Mesenchymal stem cell (in vitro differentiated cells and primary cell): ENCODE results near the gene RYR2.
"Not testable (repeated sequence)": the region's sequence is repeated elsewhere in the genome, so short reads cannot be mapped to it uniquely, and the experiment has no call there.

Source experiments
- DNase-seq: peaks from one replicate; pipeline ENCODE4 v3.0.0-alpha.2; 2013
- H2AFZ ChIP-seq: one replicate; pipeline ENCODE4 v1.6.1; 2013; ENCODE audit warnings: low read depth, mild to moderate bottlenecking, control low read depth, inconsistent platforms, low read length, moderate library complexity
- H2AK5ac ChIP-seq: 2 replicates; pipeline ENCODE4 v1.6.1; 2013; ENCODE audit warnings: low read length, moderate library complexity, mild to moderate bottlenecking, inconsistent platforms; ENCODE audit not compliant: severe bottlenecking
- H2BK120ac ChIP-seq: one replicate; pipeline ENCODE4 v1.6.1; 2013; ENCODE audit warnings: low read depth, mild to moderate bottlenecking, inconsistent platforms, low read length, moderate library complexity
- H2BK12ac ChIP-seq, 2 experiments: one replicate each; pipeline ENCODE4 v1.6.1; 2013; ENCODE audit warnings: inconsistent platforms in 2 of 2, low read length in 2 of 2, mild to moderate bottlenecking in 2 of 2, moderate library complexity in 2 of 2, control low read depth in 1 of 2
- H2BK15ac ChIP-seq: one replicate; pipeline ENCODE4 v1.6.1; 2013; ENCODE audit warnings: mild to moderate bottlenecking, low read depth, inconsistent platforms; ENCODE audit not compliant: poor library complexity, severe bottlenecking
- H2BK5ac ChIP-seq: 2 replicates; pipeline ENCODE4 v1.6.1; 2013; ENCODE audit warnings: low read depth, mild to moderate bottlenecking, low read length, control low read depth, inconsistent platforms; ENCODE audit not compliant: poor library complexity, severe bottlenecking
- H3K14ac ChIP-seq, 2 experiments: one replicate each; pipeline ENCODE4 v1.6.1; 2013; ENCODE audit warnings: inconsistent platforms in 2 of 2, low read length in 2 of 2, control low read depth in 1 of 2, mild to moderate bottlenecking in 1 of 2, moderate library complexity in 1 of 2
- H3K18ac ChIP-seq, 2 experiments: one replicate each; pipeline ENCODE4 v1.6.1; 2013; ENCODE audit warnings: inconsistent platforms in 2 of 2, low read length in 2 of 2, control low read depth in 1 of 2, low read depth in 1 of 2, mild to moderate bottlenecking in 1 of 2
- H3K23ac ChIP-seq, 2 experiments: one replicate each; pipeline ENCODE4 v1.6.1; 2013; ENCODE audit warnings: inconsistent platforms in 2 of 2, low read length in 2 of 2, mild to moderate bottlenecking in 2 of 2, moderate library complexity in 2 of 2, control low read depth in 1 of 2
- H3K27ac ChIP-seq: 2 replicates; pipeline ENCODE4 v1.5.1; 2013; ENCODE audit warnings: mild to moderate bottlenecking, moderate library complexity, low read length, control low read depth, inconsistent platforms; ENCODE audit not compliant: poor library complexity, severe bottlenecking
- H3K27me3 ChIP-seq, 2 experiments: 2 replicates each; pipeline versions ENCODE4 v1.6.1 to v1.7.0; 2013; ENCODE audit warnings: low read length in 2 of 2, mild to moderate bottlenecking in 2 of 2, moderate library complexity in 2 of 2, control low read depth in 1 of 2, inconsistent platforms in 1 of 2; ENCODE audit not compliant: control insufficient read depth in 1 of 2, insufficient read depth in 1 of 2
- H3K36me3 ChIP-seq, 2 experiments: 2 replicates each; pipeline versions ENCODE4 v1.6.1 to v1.7.0; 2013; ENCODE audit warnings: low read length in 2 of 2, control low read depth in 1 of 2, inconsistent platforms in 1 of 2, low read depth in 1 of 2, mild to moderate bottlenecking in 1 of 2; ENCODE audit not compliant: insufficient read depth in 2 of 2, control insufficient read depth in 1 of 2
- H3K4ac ChIP-seq, 2 experiments: one replicate each; pipeline ENCODE4 v1.6.1; 2013; ENCODE audit warnings: inconsistent platforms in 2 of 2, low read length in 2 of 2, mild to moderate bottlenecking in 2 of 2, moderate library complexity in 2 of 2, control low read depth in 1 of 2, low read depth in 1 of 2
- H3K4me1 ChIP-seq: 2 replicates; pipeline ENCODE4 v1.6.1; 2013; ENCODE audit warnings: low read depth, low read length, control low read depth; ENCODE audit not compliant: control insufficient read depth, insufficient read depth
- H3K4me2 ChIP-seq: 2 replicates; pipeline ENCODE4 v1.6.1; 2013; ENCODE audit warnings: low read length, mild to moderate bottlenecking, inconsistent platforms; ENCODE audit not compliant: poor library complexity, severe bottlenecking
- H3K4me3 ChIP-seq, 2 experiments: 2 replicates each; pipeline versions ENCODE4 v1.5.1 to v1.7.0; 2013; ENCODE audit warnings: low read length in 2 of 2, mild to moderate bottlenecking in 2 of 2, control low read depth in 1 of 2, low read depth in 1 of 2; ENCODE audit not compliant: insufficient read depth in 1 of 2
- H3K79me1 ChIP-seq: replicated peaks from 2 replicates; pipeline ENCODE4 v1.6.1; 2013; ENCODE audit warnings: mild to moderate bottlenecking, control low read depth, low read length, inconsistent platforms; ENCODE audit not compliant: poor library complexity, severe bottlenecking
- H3K9ac ChIP-seq: 2 replicates; pipeline ENCODE4 v1.7.0; 2013; ENCODE audit warnings: mild to moderate bottlenecking, low read length, moderate library complexity
- H3K9me3 ChIP-seq: 2 replicates; pipeline ENCODE4 v1.7.0; 2013; ENCODE audit warnings: mild to moderate bottlenecking, low read length; ENCODE audit not compliant: control insufficient read depth
- H4K8ac ChIP-seq: one replicate; pipeline ENCODE4 v1.6.1; 2013; ENCODE audit warnings: inconsistent platforms, mild to moderate bottlenecking, low read length, moderate library complexity
- H4K91ac ChIP-seq: one replicate; pipeline ENCODE4 v1.6.1; 2013; ENCODE audit warnings: mild to moderate bottlenecking, low read length, inconsistent platforms
- WGBS: methylation state at CpG from one replicate; pipeline ENCODE4 v1.1.7; 2013; ENCODE audit warnings: mixed read lengths; 5-methylcytosine and 5-hydroxymethylcytosine counted together

The RYR2 gene

GRCh38 chr1:237149857-237150256 lies 107.9 kb downstream of the RYR2 start:
- Histone ChIP-seq H3K4me2 (no peak overlapping the region), H3K9ac (no peak overlapping the region), H2BK120ac (no peak overlapping the region), H3K4ac (no peak overlapping the region), H3K14ac (no peak overlapping the region), H3K9me3 (no peaks in the 10 kb centered on the region), H3K27ac (no peak overlapping the region), H3K36me3 (no peaks in the 10 kb centered on the region), H3K4me3 (no peak overlapping the region), H4K8ac (no peak overlapping the region), H2BK12ac (no peak overlapping the region), H3K23ac (no peak overlapping the region), H3K18ac (no peak overlapping the region), H3K27me3 (no peaks in the 10 kb centered on the region), H2BK15ac (no peak overlapping the region), H4K91ac (no peak overlapping the region), H2AK5ac (no peak overlapping the region), H3K79me1 (no peaks in the 10 kb centered on the region), H2AFZ (no peak overlapping the region), H2BK5ac (no peak overlapping the region), H3K4me1 (no peaks in the 10 kb centered on the region)
- WGBS: 94% methylated on average over 3 of the region's 3 CpGs
- no peak for DNase-seq

- not testable (repeated sequence) for H3K36me3 ChIP-seq, H3K27ac ChIP-seq, H3K79me1 ChIP-seq, H2BK5ac ChIP-seq, H3K9me3 ChIP-seq, H3K4me2 ChIP-seq, H2BK120ac ChIP-seq, H3K4me3 ChIP-seq, H4K91ac ChIP-seq, H2BK15ac ChIP-seq, H3K14ac ChIP-seq, H3K27me3 ChIP-seq, H2AFZ ChIP-seq, H3K4ac ChIP-seq, H3K9ac ChIP-seq, H2BK12ac ChIP-seq, H3K18ac ChIP-seq, H4K8ac ChIP-seq, H2AK5ac ChIP-seq, H3K23ac ChIP-seq, H3K4me1 ChIP-seq, DNase-seq
- 97% methylated on average over 5 of the region's 6 CpGs for WGBS
These were observed 110.0 kb downstream of the RYR2 start for GRCh38 chr1:237151979-237152378.

GRCh38 chr1:237152506-237153335 lies 110.7 kb downstream of the RYR2 start:
- H2BK5ac ChIP-seq: no peak overlapping the region
- H3K79me1 ChIP-seq: no peaks in the 10 kb centered on the region
- H3K14ac ChIP-seq: no peak overlapping the region
- WGBS: 79% methylated on average over 3 of the region's 5 CpGs
- H4K8ac ChIP-seq: no peak overlapping the region
- H3K23ac ChIP-seq: no peak overlapping the region
- DNase-seq: peak; percentile 31
- no peak overlapping the region for H2BK12ac ChIP-seq
- H3K27ac ChIP-seq: no peak overlapping the region
- no peak overlapping the region for H2AK5ac ChIP-seq
- no peak overlapping the region for H2BK120ac ChIP-seq
- H3K4me2 ChIP-seq: no peak overlapping the region
- H3K4me1 ChIP-seq: no peaks in the 10 kb centered on the region
- H2BK15ac ChIP-seq: no peak overlapping the region
- no peak overlapping the region for H3K4me3 ChIP-seq
- no peak overlapping the region for H3K4ac ChIP-seq
- H2AFZ ChIP-seq: no peak overlapping the region
- no peak overlapping the region for H3K9ac ChIP-seq
- no peak overlapping the region for H4K91ac ChIP-seq
- no peaks in the 10 kb centered on the region for H3K36me3 ChIP-seq
- no peaks in the 10 kb centered on the region for H3K9me3 ChIP-seq
- no peak overlapping the region for H3K18ac ChIP-seq
- H3K27me3 ChIP-seq: no peaks in the 10 kb centered on the region

- Histone ChIP-seq H2BK120ac (no peak overlapping the region), H3K4ac (no peak overlapping the region), H2BK5ac (no peak overlapping the region), H3K27me3 (no peaks in the 10 kb centered on the region), H3K79me1 (no peaks in the 10 kb centered on the region), H3K14ac (no peak overlapping the region), H2BK15ac (no peak overlapping the region), H3K4me1 (no peaks in the 10 kb centered on the region), H4K8ac (no peak overlapping the region), H3K23ac (no peak overlapping the region), H3K4me3 (no peak overlapping the region), H3K9ac (no peak overlapping the region), H3K36me3 (no peaks in the 10 kb centered on the region), H4K91ac (no peak overlapping the region), H3K4me2 (no peak overlapping the region), H2AFZ (no peak overlapping the region), H3K27ac (no peak overlapping the region), H3K18ac (no peak overlapping the region), H2BK12ac (no peak overlapping the region), H2AK5ac (no peak overlapping the region), H3K9me3 (no peaks in the 10 kb centered on the region)
- DNase-seq: peak; percentile 70
- WGBS: 60% methylated on average over 4 of the region's 5 CpGs
These were observed 112.2 kb downstream of the RYR2 start for GRCh38 chr1:237154157-237154556.
